ENCODE results near the gene CYB5R2. TPM values are rescaled to one million over a fixed set of nuclear protein-coding genes. Genes with fewer than 3 reads are reported as not detected.

CYB5R2 gene
- total RNA-seq, 1 donor from 2014 or later: 5.7 TPM

DNA sequence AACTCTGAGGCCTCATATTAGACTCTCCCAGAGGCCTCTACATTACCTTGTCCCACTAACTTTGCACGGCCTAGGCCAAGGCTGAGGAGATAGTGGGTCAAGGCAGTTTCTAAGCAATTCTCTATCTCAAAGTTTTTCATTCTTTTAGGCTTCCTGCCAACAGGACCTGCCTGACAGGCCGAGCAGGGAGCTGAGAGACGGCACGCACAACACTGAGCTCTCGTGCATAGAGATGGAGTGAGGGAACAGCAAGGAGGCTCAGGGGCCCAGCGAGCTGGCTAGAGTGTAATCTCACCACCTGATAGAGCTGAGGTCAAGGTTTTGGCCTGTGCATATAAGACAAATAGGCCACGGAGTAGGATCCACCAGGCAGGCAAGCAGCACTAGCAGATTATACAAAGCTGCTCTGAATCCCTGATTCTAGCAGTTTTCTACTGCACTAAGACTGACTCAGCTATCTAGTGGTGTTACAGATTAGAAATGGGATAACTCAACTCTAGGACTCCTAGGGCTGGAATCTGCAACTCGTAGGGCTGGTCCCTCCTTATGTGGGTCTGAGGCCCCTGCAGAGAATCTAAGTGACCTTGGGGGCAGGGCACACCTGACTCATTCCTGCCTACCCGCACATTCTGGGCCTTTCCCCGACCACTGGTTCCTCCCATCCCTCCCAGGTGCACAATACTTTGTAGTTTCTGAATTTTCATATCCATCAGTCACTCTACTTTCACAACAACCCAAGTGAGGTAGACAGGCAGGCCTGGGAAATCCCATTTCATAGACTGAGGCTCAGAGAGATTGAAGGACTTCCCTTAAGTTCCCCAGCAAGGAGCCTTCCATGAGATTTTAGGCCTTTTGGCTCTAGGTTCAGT, 1.7 kb downstream of the CYB5R2 start:
- H3K4me1 Mint-ChIP-seq (ENCODE audit: unreplicated experiment): peaks cover 46% of the 10 kb centered on the region
- H3K27me3 Mint-ChIP-seq (ENCODE audit: unreplicated experiment): no peaks in the 10 kb centered on the region
- H3K36me3 Mint-ChIP-seq (ENCODE audit: unreplicated experiment): peaks cover 5% of the 10 kb centered on the region
- H3K27ac Mint-ChIP-seq (ENCODE audit: unreplicated experiment): no peak overlapping the region
- TF ChIP-seq, protein P1, sequence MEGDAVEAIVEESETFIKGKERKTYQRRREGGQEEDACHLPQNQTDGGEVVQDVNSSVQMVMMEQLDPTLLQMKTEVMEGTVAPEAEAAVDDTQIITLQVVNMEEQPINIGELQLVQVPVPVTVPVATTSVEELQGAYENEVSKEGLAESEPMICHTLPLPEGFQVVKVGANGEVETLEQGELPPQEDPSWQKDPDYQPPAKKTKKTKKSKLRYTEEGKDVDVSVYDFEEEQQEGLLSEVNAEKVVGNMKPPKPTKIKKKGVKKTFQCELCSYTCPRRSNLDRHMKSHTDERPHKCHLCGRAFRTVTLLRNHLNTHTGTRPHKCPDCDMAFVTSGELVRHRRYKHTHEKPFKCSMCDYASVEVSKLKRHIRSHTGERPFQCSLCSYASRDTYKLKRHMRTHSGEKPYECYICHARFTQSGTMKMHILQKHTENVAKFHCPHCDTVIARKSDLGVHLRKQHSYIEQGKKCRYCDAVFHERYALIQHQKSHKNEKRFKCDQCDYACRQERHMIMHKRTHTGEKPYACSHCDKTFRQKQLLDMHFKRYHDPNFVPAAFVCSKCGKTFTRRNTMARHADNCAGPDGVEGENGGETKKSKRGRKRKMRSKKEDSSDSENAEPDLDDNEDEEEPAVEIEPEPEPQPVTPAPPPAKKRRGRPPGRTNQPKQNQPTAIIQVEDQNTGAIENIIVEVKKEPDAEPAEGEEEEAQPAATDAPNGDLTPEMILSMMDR (IDR thresholded peaks at IDR 0.05): no peak
- no peaks in the 10 kb centered on the region for H3K9me3 Mint-ChIP-seq (ENCODE audit: unreplicated experiment)
- H3K4me3 Mint-ChIP-seq (ENCODE audit: unreplicated experiment): no peak overlapping the region
- DNase-seq (ENCODE audit: extremely low spot score, unreplicated experiment): peak; percentile 73

DNA sequence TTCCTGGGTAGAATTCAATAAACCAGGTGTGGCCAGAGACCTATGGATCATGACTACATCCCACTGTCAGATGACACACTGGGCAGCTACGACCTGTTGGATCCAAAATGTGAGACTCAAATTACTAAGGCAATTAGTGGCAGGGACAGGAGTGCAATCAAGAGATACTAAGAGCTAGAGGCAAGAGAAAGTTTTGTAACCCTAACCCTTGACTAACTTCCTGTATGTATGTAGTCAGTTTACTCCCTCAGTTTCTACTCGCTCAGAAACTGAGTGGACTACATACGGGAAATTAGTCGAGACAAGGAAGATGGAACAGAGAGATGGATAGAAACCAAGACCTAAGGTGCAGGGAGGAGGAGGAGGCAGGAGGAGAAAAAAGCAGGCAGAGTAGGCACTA, 2.7 kb downstream of the CYB5R2 start:
- Mint-ChIP-seq H3K9me3 (ENCODE audit: unreplicated experiment) (no peaks in the 10 kb centered on the region), H3K27me3 (ENCODE audit: unreplicated experiment) (no peaks in the 10 kb centered on the region), H3K4me1 (ENCODE audit: unreplicated experiment) (peaks cover 44% of the 10 kb centered on the region), H3K27ac (ENCODE audit: unreplicated experiment) (no peak overlapping the region), H3K4me3 (ENCODE audit: unreplicated experiment) (no peak overlapping the region), H3K36me3 (ENCODE audit: unreplicated experiment) (peaks cover 6% of the 10 kb centered on the region)
- TF ChIP-seq, protein P1 (IDR thresholded peaks at IDR 0.05): no peak
- no peak for DNase-seq (ENCODE audit: extremely low spot score, unreplicated experiment)

DNA sequence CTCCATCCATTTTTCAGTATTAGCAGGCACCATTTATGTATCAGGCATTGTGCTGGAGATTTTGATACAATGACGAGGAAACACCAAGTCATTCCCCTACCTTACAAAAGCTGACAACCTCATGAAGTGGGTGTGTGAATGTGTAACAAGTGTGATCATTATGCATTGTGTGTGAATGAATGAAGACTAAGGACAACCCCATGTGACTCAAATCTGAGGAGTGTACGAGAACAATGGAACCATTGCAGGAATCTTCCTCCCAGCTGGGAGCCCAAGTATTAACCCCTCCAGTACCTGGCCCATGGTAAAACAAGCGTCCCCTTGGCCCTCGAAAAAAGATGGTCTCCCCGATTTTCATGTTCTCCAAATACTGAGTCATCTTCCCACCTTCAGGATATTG, 4.4 kb downstream of the CYB5R2 start:
- Mint-ChIP-seq H3K27me3 (ENCODE audit: unreplicated experiment) (no peaks in the 10 kb centered on the region), H3K36me3 (ENCODE audit: unreplicated experiment) (peaks cover 14% of the 10 kb centered on the region), H3K4me3 (ENCODE audit: unreplicated experiment) (no peak overlapping the region), H3K27ac (ENCODE audit: unreplicated experiment) (no peak overlapping the region), H3K4me1 (ENCODE audit: unreplicated experiment) (peaks cover 49% of the 10 kb centered on the region), H3K9me3 (ENCODE audit: unreplicated experiment) (no peaks in the 10 kb centered on the region)
- no peak for DNase-seq (ENCODE audit: extremely low spot score, unreplicated experiment)
- TF ChIP-seq, protein P1 (IDR thresholded peaks at IDR 0.05): no peak

DNA sequence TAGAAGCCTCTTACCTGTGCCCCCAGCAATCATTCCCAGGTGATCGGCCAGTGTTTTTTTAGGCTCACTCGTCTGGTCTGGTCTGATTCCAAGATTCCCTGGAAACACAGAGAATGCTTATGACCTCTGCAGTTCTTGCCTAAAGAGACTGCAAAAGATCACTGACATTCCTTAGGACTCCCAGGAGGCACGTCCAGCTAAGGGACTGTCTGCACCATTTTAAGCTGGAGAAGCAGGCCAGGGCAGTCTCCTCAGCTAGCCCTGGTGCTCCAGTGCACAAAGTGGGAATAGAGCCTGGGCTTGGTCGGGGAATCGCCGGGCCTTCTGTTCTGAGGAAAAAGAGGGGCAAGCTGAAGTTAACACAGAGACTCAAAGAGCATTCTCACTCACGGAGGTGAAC, 4.8 kb downstream of the CYB5R2 start:
- peaks cover 49% of the 10 kb centered on the region for H3K4me1 Mint-ChIP-seq (ENCODE audit: unreplicated experiment)
- no peak overlapping the region for H3K27ac Mint-ChIP-seq (ENCODE audit: unreplicated experiment)
- H3K36me3 Mint-ChIP-seq (ENCODE audit: unreplicated experiment): peaks cover 15% of the 10 kb centered on the region
- H3K4me3 Mint-ChIP-seq (ENCODE audit: unreplicated experiment): no peak overlapping the region
- DNase-seq (ENCODE audit: extremely low spot score, unreplicated experiment): peak; percentile 56
- H3K27me3 Mint-ChIP-seq (ENCODE audit: unreplicated experiment): no peaks in the 10 kb centered on the region
- no peaks in the 10 kb centered on the region for H3K9me3 Mint-ChIP-seq (ENCODE audit: unreplicated experiment)
- TF ChIP-seq, protein P1 (IDR thresholded peaks at IDR 0.05): no peak

DNA sequence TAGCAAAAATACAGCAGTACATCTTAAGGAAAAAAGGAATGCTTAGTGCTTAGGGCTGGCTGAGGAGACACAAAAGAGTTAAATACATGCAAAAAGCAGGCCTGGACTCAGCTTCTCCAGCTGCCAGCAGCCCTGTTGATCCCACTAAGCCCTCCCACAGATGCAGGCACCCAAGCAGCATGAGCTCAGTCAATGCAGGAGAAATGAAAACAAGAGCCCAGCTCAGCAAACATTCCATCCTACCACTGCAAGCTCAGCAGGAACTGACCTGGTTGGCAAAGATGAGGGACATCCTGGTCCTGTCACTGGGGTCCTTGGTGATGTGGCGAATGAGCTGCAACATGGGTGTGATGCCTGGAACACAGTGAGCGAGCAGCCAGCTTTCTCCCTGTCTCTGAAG, 5.8 kb downstream of the CYB5R2 start:
- Mint-ChIP-seq H3K4me1 (ENCODE audit: unreplicated experiment) (peaks cover 41% of the 10 kb centered on the region), H3K4me3 (ENCODE audit: unreplicated experiment) (peak overlapping the region; percentile 6), H3K27ac (ENCODE audit: unreplicated experiment) (peak overlapping the region; percentile 54), H3K27me3 (ENCODE audit: unreplicated experiment) (no peaks in the 10 kb centered on the region), H3K9me3 (ENCODE audit: unreplicated experiment) (no peaks in the 10 kb centered on the region), H3K36me3 (ENCODE audit: unreplicated experiment) (peaks cover 15% of the 10 kb centered on the region)
- TF ChIP-seq, protein P1 (IDR thresholded peaks at IDR 0.05): no peak
- DNase-seq (ENCODE audit: extremely low spot score, unreplicated experiment): peak; percentile 53
